Chondrocyte (in vitro differentiated cells): ENCODE data around the gene RPRD1B. TPM values are rescaled to one million over a fixed set of nuclear protein-coding genes. Genes with fewer than 3 reads are reported as not detected.

Experiments used
- DNase-seq: peaks from one replicate; pipeline ENCODE4 v3.0.0; 2021; ENCODE audit warnings: mixed read lengths, low spot score
- H3K27ac Mint-ChIP-seq: one replicate; pipeline ENCODE4 v1.8.0; 2021; ENCODE audit warnings: mild to moderate bottlenecking, moderate library complexity, mixed read lengths; ENCODE audit not compliant: unreplicated experiment
- H3K27me3 Mint-ChIP-seq: 2 replicates; pipeline ENCODE4 v1.8.0; 2021; ENCODE audit warnings: low read depth, mixed read lengths
- H3K36me3 Mint-ChIP-seq: 2 replicates; pipeline ENCODE4 v1.8.0; 2021; ENCODE audit warnings: low read depth, mixed read lengths
- H3K4me1 Mint-ChIP-seq: 2 replicates; pipeline ENCODE4 v1.8.0; 2021; ENCODE audit warnings: low read depth, mild to moderate bottlenecking, mixed read lengths
- H3K4me3 Mint-ChIP-seq: one replicate; pipeline ENCODE4 v1.8.0; 2021; ENCODE audit warnings: mild to moderate bottlenecking, moderate library complexity, mixed read lengths; ENCODE audit not compliant: unreplicated experiment
- H3K9me3 Mint-ChIP-seq: 2 replicates; pipeline ENCODE4 v1.8.0; 2021; ENCODE audit warnings: low read depth, mixed read lengths
- total RNA-seq: library from RNA; stranded (reverse); gene quantifications from 3 replicates; pipeline ENCODE4 v1.2.1, GENCODE V29; 2021
- TF ChIP-seq, protein P1 (sequence below): fragments of 200-600 bp; sonication (generic); IDR thresholded peaks from 2 replicates; pipeline ENCODE4 v1.5.0; 2021; ENCODE audit warnings: antibody characterized with exemption, mild to moderate bottlenecking, moderate library complexity

RPRD1B gene
- total RNA-seq, 1 donor from 2014 or later, result 16.9 TPM

DNA sequence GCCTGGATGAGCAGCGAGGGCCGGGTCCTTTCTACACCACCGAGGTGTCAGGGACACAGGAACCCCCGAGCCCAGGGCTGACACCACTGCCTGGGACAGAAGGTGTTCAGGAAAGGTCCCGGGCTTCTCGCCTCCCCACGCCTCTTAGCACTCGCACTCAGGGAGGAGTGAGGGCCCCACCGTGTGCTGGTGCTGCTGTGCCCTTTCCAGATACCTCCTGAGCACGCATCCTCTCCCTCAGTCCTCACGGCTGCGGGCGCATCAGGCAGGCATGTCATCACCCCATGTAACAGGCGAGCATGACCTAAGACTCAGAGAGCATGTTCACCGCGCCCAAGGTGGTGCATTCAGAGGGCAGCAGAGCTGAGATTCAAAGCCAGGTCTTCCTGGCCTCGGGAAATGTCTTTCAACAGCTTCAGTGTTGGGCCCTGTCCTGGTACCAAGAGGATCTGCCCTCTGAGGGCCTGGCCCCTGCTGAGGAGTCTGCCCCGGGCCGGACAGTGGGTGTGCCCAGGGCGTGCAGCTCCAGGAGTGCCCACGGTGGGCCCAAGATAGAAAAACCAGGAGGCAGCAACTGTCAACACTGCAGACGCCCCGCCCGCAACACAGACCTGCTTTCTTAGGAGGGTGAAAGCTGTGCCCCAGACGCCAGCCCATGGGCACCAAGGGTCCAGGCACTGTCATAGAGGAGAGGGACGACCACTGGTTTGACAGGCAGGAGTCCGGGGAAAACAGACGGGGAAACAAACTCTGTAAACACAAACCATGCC, 102.3 kb downstream of the RPRD1B start:
- H3K9me3 Mint-ChIP-seq, result no peaks in the 10 kb centered on the region
- no peaks in the 10 kb centered on the region for H3K36me3 Mint-ChIP-seq
- H3K27ac Mint-ChIP-seq, result no peak overlapping the region
- H3K27me3 Mint-ChIP-seq, result no peaks in the 10 kb centered on the region
- H3K4me1 Mint-ChIP-seq, result peaks cover 42% of the 10 kb centered on the region
- peak; percentile 89 for DNase-seq
- TF ChIP-seq, protein P1, sequence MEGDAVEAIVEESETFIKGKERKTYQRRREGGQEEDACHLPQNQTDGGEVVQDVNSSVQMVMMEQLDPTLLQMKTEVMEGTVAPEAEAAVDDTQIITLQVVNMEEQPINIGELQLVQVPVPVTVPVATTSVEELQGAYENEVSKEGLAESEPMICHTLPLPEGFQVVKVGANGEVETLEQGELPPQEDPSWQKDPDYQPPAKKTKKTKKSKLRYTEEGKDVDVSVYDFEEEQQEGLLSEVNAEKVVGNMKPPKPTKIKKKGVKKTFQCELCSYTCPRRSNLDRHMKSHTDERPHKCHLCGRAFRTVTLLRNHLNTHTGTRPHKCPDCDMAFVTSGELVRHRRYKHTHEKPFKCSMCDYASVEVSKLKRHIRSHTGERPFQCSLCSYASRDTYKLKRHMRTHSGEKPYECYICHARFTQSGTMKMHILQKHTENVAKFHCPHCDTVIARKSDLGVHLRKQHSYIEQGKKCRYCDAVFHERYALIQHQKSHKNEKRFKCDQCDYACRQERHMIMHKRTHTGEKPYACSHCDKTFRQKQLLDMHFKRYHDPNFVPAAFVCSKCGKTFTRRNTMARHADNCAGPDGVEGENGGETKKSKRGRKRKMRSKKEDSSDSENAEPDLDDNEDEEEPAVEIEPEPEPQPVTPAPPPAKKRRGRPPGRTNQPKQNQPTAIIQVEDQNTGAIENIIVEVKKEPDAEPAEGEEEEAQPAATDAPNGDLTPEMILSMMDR, result no peak
- no peak overlapping the region for H3K4me3 Mint-ChIP-seq

DNA sequence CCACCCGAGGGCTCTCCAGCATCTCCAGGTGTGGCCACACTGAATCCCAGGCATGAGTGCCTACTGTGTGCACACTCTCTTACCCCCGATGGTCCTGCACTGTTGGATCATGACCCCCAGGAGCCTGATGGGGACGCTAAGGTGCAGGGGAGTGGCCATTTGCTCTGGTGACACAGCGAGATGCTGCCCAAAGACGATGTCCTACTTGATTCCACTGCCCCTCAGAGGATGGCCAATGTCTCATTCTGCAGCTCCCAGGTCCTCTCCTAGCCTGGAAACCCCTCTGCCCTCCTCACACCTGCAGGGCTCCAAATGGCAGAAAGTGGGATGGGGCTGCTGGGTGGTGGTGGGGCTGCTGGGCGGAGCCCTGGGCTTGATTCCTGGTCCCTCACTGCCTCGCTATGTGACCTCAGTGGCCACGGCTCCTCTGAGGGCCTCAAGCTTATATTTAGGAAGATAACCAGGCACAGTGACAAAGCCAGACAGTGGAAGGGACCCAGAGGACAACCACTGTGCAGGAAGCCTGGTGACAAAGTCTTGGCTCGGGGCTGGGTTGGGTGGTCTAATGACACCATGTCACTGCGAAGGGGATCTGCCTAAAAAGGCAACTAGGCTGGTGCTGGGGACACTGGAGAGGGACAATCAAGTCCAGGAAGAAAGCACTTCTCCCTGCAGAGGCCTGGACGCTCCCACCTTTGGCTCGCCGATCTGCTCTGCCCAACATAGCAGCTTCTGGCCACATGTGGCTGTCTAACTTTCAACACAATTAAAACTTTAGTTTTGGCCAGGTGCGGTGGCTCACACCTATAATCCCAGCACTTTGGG, 103.1 kb downstream of the RPRD1B start:
- DNase-seq, result peak; percentile 48
- Mint-ChIP-seq H3K4me3 (no peak overlapping the region), H3K4me1 (peaks cover 50% of the 10 kb centered on the region), H3K27me3 (no peaks in the 10 kb centered on the region), H3K36me3 (no peaks in the 10 kb centered on the region), H3K9me3 (no peaks in the 10 kb centered on the region), H3K27ac (no peak overlapping the region)
- TF ChIP-seq, protein P1, result no peak

DNA sequence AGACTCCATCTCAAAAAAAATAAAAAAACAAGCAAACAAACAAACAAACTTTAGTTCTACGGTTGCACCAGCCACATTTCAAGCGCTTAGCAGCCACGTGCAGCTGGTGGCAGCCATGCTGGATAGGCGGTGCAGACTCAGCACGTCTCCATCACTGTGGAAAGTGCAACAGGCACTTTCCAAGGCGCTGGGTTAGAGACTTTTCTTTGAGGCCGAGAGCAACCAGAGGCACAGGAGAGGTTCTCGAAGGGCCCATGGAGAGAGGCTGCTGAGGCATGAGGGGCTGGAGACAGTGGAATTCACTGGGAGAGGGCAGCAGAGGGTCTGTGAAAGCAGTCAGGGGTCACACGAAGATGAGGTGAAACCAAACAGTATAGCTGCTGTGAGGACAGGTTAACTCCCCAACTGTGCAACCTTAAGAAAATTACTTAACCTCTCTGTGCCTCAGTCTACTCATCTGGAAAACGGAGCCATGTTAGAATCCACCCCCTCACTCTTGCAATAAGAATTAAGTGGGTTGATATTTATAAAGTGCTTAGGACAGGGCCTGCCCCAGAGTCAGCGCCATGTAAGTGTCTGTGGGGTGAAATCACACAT, 104.0 kb downstream of the RPRD1B start:
- Mint-ChIP-seq H3K4me3 (no peak overlapping the region), H3K27me3 (no peaks in the 10 kb centered on the region), H3K4me1 (peaks cover 57% of the 10 kb centered on the region), H3K27ac (no peak overlapping the region), H3K36me3 (no peaks in the 10 kb centered on the region), H3K9me3 (no peaks in the 10 kb centered on the region)
- TF ChIP-seq, protein P1, result no peak
- peak; percentile 21 for DNase-seq

DNA sequence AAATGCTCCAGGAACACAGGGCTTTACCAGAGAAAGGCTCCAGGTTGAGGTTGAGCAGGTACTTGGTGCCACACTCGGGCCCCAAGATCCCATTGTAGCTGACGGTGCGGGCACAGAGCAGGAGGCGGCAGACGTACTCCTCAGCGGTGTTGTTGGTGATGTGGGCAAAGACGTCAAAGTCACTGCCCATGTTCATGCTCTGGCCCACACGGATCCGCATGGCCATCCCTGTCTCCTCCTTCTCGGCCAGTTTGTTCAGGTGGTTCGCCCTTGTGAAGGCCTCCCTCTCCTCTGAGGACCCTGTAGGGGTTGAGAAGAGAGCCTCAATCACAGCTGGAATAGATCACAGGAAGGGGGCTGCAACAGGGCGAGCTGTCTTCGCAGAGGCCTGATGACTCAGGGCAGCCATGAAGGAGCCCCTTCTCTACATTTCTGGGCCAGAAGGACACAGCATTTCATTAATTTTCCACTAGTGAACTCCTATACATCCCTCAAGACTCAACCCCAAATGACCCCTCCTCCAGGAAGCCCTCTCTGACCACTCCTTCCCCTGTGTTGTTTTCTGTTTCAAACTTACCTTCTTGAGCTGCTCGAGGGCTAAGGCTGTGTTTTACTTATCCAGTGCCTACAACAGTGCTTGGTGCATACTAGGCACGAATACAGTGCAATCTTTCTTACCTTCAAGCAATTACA, 104.7 kb downstream of the RPRD1B start:
- Mint-ChIP-seq H3K4me1 (peaks cover 62% of the 10 kb centered on the region), H3K36me3 (no peaks in the 10 kb centered on the region)

More for the DNA sequence above, 104.7 kb downstream of the RPRD1B start:
- TF ChIP-seq, protein P1, result no peak
- no peaks in the 10 kb centered on the region for H3K9me3 Mint-ChIP-seq
- H3K27ac Mint-ChIP-seq, result no peak overlapping the region
- peak; percentile 54 for DNase-seq
- H3K4me3 Mint-ChIP-seq, result no peak overlapping the region
- H3K27me3 Mint-ChIP-seq, result no peaks in the 10 kb centered on the region
